Testis (tissue), 2 donors: ENCODE data around the gene SDF4.

Experiments
- CTCF ChIP-seq, 3 experiments: fragments of 450-650 bp in 2 of 3; fragments of 200-600 bp in 1 of 3; sonication (generic) in 1 of 3; IDR thresholded peaks; one replicate each; pipeline ENCODE4 v1.5.1; 2016 to 2019; ENCODE audit warnings: antibody characterized with exemption in 3 of 3, mild to moderate bottlenecking in 2 of 3, moderate library complexity in 1 of 3
- POLR2A ChIP-seq: fragments of 450-650 bp; IDR thresholded peaks from one replicate; pipeline ENCODE4 v1.6.1; 2017; ENCODE audit warnings: antibody characterized with exemption, mild to moderate bottlenecking, moderate library complexity

- TF ChIP-seq CTCF (IDR thresholded peaks at IDR 0.05) (no peak), POLR2A (no peak)
Measured at GRCh38 chr1:1267488-1268283, 35.9 kb upstream of the SDF4 start.
